B cell (primary cell): ENCODE data around the gene ZMYND10. TPM values are rescaled to one million over a fixed set of nuclear protein-coding genes. Genes with fewer than 3 reads are reported as not detected.

ENCODE experiments used
- ATAC-seq: fragments of 200-7000 bp; cut with Tn5 transposase; one replicate; pipeline ENCODE4 v1.10.0; 2021; ENCODE audit warnings: low read depth, mild to moderate bottlenecking, moderate number of reproducible peaks, moderate library complexity
- CTCF ChIA-PET: fragments of 350-600 bp; sonication (Branson Sonifier 250); formaldehyde crosslinking; loops from one replicate; lab custom pipeline; 2021; ENCODE audit warnings: antibody characterized with exemption, inconsistent platforms; lab: Charles Lee
- POLR2A ChIA-PET: fragments of 350-600 bp; sonication (Branson Sonifier 250); formaldehyde crosslinking; loops from one replicate; lab custom pipeline; 2021; ENCODE audit warnings: antibody characterized with exemption; lab: Charles Lee
- DNase-seq: peaks from one replicate; pipeline ENCODE4 v3.0.0; 2013
- H2AFZ ChIP-seq: 2 replicates; pipeline ENCODE4 v1.6.1; 2012; ENCODE audit warnings: mild to moderate bottlenecking, low read depth, low read length; ENCODE audit not compliant: insufficient read depth, poor library complexity, severe bottlenecking
- H3K27ac ChIP-seq, 2 donors: 1 replicate in 1 of 2; 2 replicates in 1 of 2; pipeline ENCODE4 v1.5.1; 2012 to 2013; ENCODE audit warnings: low read length in 2 of 2, mild to moderate bottlenecking in 2 of 2, moderate library complexity in 1 of 2
- H3K27me3 ChIP-seq, 4 experiments: fragments of 200-600 bp in 1 of 4; sonication (generic) in 1 of 4; replicated peaks in 1 of 4; 1 replicate in 2 of 4; 2 replicates in 2 of 4; pipeline versions ENCODE4 v1.6.1 to v1.7.0; 2013 to 2016; ENCODE audit warnings: low read length in 3 of 4, mild to moderate bottlenecking in 2 of 4, mixed read lengths in 1 of 4, moderate library complexity in 1 of 4; ENCODE audit not compliant: insufficient read depth in 4 of 4, control insufficient read depth in 3 of 4; ENCODE audit errors: control extremely low read depth in 1 of 4
- H3K36me3 ChIP-seq, 2 experiments: replicated peaks in 1 of 2; 1 replicate in 1 of 2; 2 replicates in 1 of 2; pipeline versions ENCODE4 v1.6.1 to v1.7.1; 2013; ENCODE audit warnings: low read length in 1 of 2; ENCODE audit not compliant: insufficient read depth in 2 of 2, control insufficient read depth in 1 of 2; ENCODE audit errors: control extremely low read depth in 1 of 2, extremely low read depth in 1 of 2
- H3K4me1 ChIP-seq, 2 donors: fragments of 200-600 bp in 1 of 2; sonication (generic) in 1 of 2; 1 replicate in 1 of 2; 2 replicates in 1 of 2; pipeline versions ENCODE4 v1.5.1 to v1.6.1; 2013 to 2017; ENCODE audit warnings: low read length in 2 of 2; ENCODE audit not compliant: control insufficient read depth in 2 of 2, insufficient read depth in 2 of 2
- H3K4me2 ChIP-seq: replicated peaks from 2 replicates; pipeline ENCODE3; 2012; ENCODE audit warnings: mild to moderate bottlenecking, low read depth, low read length; ENCODE audit not compliant: poor library complexity, severe bottlenecking
- H3K4me3 ChIP-seq, 5 experiments: fragments of 200-600 bp in 1 of 5; sonication (generic) in 1 of 5; 1 replicate in 3 of 5; 2 replicates in 2 of 5; pipeline versions ENCODE4 v1.5.1 to v1.7.0; 2011 to 2016; ENCODE audit warnings: low read length in 4 of 5, mild to moderate bottlenecking in 4 of 5, low read depth in 2 of 5, control low read depth in 1 of 5, moderate library complexity in 1 of 5; ENCODE audit not compliant: insufficient read depth in 1 of 5; ENCODE audit errors: control extremely low read depth in 1 of 5, extremely low read depth in 1 of 5
- H3K79me2 ChIP-seq: fragments of 200-600 bp; sonication (generic); one replicate; pipeline ENCODE4 v1.6.0; 2016; ENCODE audit warnings: low read length; ENCODE audit not compliant: control insufficient read depth, insufficient read depth
- H3K9ac ChIP-seq: fragments of 200-600 bp; sonication (generic); 2 replicates; pipeline ENCODE4 v1.6.1; 2017; ENCODE audit warnings: mild to moderate bottlenecking, low read length, moderate library complexity
- H3K9me3 ChIP-seq, 3 donors: one replicate each; pipeline versions ENCODE4 v1.6.1 to v1.7.1; 2013; ENCODE audit warnings: low read length in 2 of 3; ENCODE audit not compliant: control insufficient read depth in 2 of 3, insufficient read depth in 1 of 3; ENCODE audit errors: control extremely low read depth in 1 of 3
- H4K20me1 ChIP-seq: 2 replicates; pipeline ENCODE4 v1.6.0; 2012; ENCODE audit warnings: mild to moderate bottlenecking, low read length; ENCODE audit not compliant: insufficient read depth, control insufficient read depth, poor library complexity, severe bottlenecking
- H3K27ac Mint-ChIP-seq: one replicate; pipeline ENCODE4 v1.8.0; 2021; ENCODE audit warnings: mixed read lengths
- H3K27me3 Mint-ChIP-seq: one replicate; pipeline ENCODE4 v1.8.0; 2021; ENCODE audit warnings: mixed read lengths
- H3K4me1 Mint-ChIP-seq: one replicate; pipeline ENCODE4 v1.8.0; 2021; ENCODE audit warnings: mixed read lengths
- H3K4me3 Mint-ChIP-seq: one replicate; pipeline ENCODE4 v1.8.0; 2021; ENCODE audit warnings: mixed read lengths
- H3K9me3 Mint-ChIP-seq: one replicate; pipeline ENCODE4 v1.8.0; 2022; ENCODE audit warnings: mixed read lengths; ENCODE audit not compliant: insufficient read depth
- CTCF ChIP-seq: fragments of 200-600 bp; IDR thresholded peaks from one replicate; pipeline ENCODE4 v1.8.0; 2022; ENCODE audit warnings: antibody characterized with exemption, mild to moderate bottlenecking
- EZH2 ChIP-seq: IDR thresholded peaks from 2 replicates; pipeline ENCODE4 v1.6.1; 2012; ENCODE audit warnings: borderline replicate concordance, low read depth, mild to moderate bottlenecking, moderate library complexity, low read length; ENCODE audit not compliant: insufficient read depth, poor library complexity, severe bottlenecking
- WGBS: methylation state at CpG from one replicate; pipeline ENCODE4 v1.1.5; 2013; ENCODE audit warnings: missing lambda C conversion rate; ENCODE audit not compliant: insufficient coverage; 5-methylcytosine and 5-hydroxymethylcytosine counted together
- intact Hi-C: fragments of 100-400 bp; cut with micrococcal nuclease; formaldehyde crosslinking; loops from one replicate; pipeline ENCODE4 v1.10.0; 2022
- polyA plus RNA-seq: library from polyadenylated mRNA; depleted of rRNA; stranded (reverse); fragments of >200 nt; gene quantifications from 2 replicates; pipeline ENCODE4 v1.2.3, GENCODE V29; 2012
- total RNA-seq, 2 donors: library from RNA; stranded (reverse); fragments of 120-200 nt in 1 of 2; gene quantifications; 1 replicate in 1 of 2; 2 replicates in 1 of 2; pipeline versions ENCODE4 v1.2.3 to v1.2.4, GENCODE V29; 2013 to 2022

ZMYND10 gene
- total and polyA plus RNA-seq, 2 donors (not counting 1 experiment from before 2014, with no cell fraction given), result 1.8 to 2.4 TPM

- Histone ChIP-seq H3K27me3 (no peaks in the 10 kb centered on the region), H3K27ac (peak overlapping the region; percentile 97 to 98), H3K4me2 (peak overlapping the region; percentile 90), H2AFZ (peak overlapping the region; percentile 82), H3K79me2 (peaks cover 43% of the 10 kb centered on the region), H3K36me3 (peaks cover 0 to 10% of the 10 kb centered on the region in 2 experiments), H3K9me3 (no peaks in the 10 kb centered on the region), H3K4me3 (peak overlapping the region; percentile 61 to 86 (median 69)), H3K4me1 (peaks cover 38 to 62% of the 10 kb centered on the region in 2 donors), H3K9ac (peak overlapping the region; percentile 89), H4K20me1 (peaks cover 10% of the 10 kb centered on the region)
- intact Hi-C loops, result no loop called here
- peak overlapping the region; percentile 96 for H3K4me3 Mint-ChIP-seq
- no peaks in the 10 kb centered on the region for H3K9me3 Mint-ChIP-seq
- peaks cover 49% of the 10 kb centered on the region for H3K4me1 Mint-ChIP-seq
- no peaks in the 10 kb centered on the region for H3K27me3 Mint-ChIP-seq
- DNase-seq (no peak), ATAC-seq (no peak)
- WGBS, result 4% methylated on average over 8 of the region's 9 CpGs
- ChIA-PET POLR2A (interaction anchor here (0.9 to 6.1 kb wide), 7 partner anchors 11 to 227 kb away, joined by 3 to 96 read pairs (median 6); partner anchors contain the start of genes C3orf18, CYB561D2, HYAL3 and IFRD2), CTCF (interaction anchor here (0.6 to 2.0 kb wide), 4 partner anchors 10 to 1420 kb away, joined by 4 to 14 read pairs (median 4); partner anchors contain the start of genes CYB561D2, NPRL2 and TUSC2)
- H3K27ac Mint-ChIP-seq, result peak overlapping the region; percentile 99
- TF ChIP-seq CTCF (no peak), EZH2 (no peak)
These were observed 5.4 kb downstream of the ZMYND10 start for GRCh38 chr3:50340147-50340447.

- TF ChIP-seq EZH2, result no peak
- no peak for TF ChIP-seq CTCF
- no peak for ATAC-seq
- peaks cover 12% of the 10 kb centered on the region for H4K20me1 ChIP-seq
- intact Hi-C loops, result loop anchor here (5.0 kb wide), 1 partner anchor 102 kb away; the partner anchor contains the start of gene GNAI2
- H3K27ac Mint-ChIP-seq, result peak overlapping the region; percentile 99
- H3K4me2 ChIP-seq, result peak overlapping the region; percentile 90
- peak overlapping the region; percentile 96 for H3K4me3 Mint-ChIP-seq
- H3K9me3 ChIP-seq, result no peaks in the 10 kb centered on the region
- H3K4me3 ChIP-seq, result peak overlapping the region; percentile 61 to 86 (median 69)
- no peak for DNase-seq
- ChIA-PET POLR2A (interaction anchor here (1.0 to 6.1 kb wide), 4 partner anchors 11 to 47 kb away, joined by 3 to 96 read pairs (median 8); partner anchors contain the start of genes CYB561D2, IFRD2, NPRL2 and TUSC2), CTCF (interaction anchor here (1.8 to 3.9 kb wide), 3 partner anchors 9 to 12 kb away, joined by 4 to 37 read pairs (median 14); partner anchors contain the start of genes CYB561D2, NPRL2 and TUSC2)
- H3K27ac ChIP-seq, result peak overlapping the region; percentile 97 to 98
- 47% methylated on average over 10 of the region's 14 CpGs for WGBS
- H2AFZ ChIP-seq, result peak overlapping the region; percentile 82
- peaks cover 47% of the 10 kb centered on the region for H3K79me2 ChIP-seq
- no peaks in the 10 kb centered on the region for H3K27me3 Mint-ChIP-seq
- no peaks in the 10 kb centered on the region for H3K27me3 ChIP-seq
- peaks cover 37 to 63% of the 10 kb centered on the region in 2 donors for H3K4me1 ChIP-seq
- H3K9me3 Mint-ChIP-seq, result no peaks in the 10 kb centered on the region
- peaks cover 47% of the 10 kb centered on the region for H3K4me1 Mint-ChIP-seq
- peaks cover 0 to 10% of the 10 kb centered on the region in 2 experiments for H3K36me3 ChIP-seq
- peak overlapping the region; percentile 89 for H3K9ac ChIP-seq
These were observed 5.9 kb downstream of the ZMYND10 start for GRCh38 chr3:50339485-50340146.
